Uterine smooth muscle cell (primary cell): ENCODE data around the gene ARSI. TPM values are rescaled to one million over a fixed set of nuclear protein-coding genes. Genes with fewer than 3 reads are reported as not detected.

ENCODE experiments used
- total RNA-seq: library from RNA; depleted of rRNA; stranded (reverse); fragments of >200 nt; gene quantifications from 2 replicates; pipeline ENCODE4 v1.2.3, GENCODE V29; 2014

The ARSI gene
- 18.1 and 34.3 TPM in 2 replicates for total RNA-seq

DNA sequence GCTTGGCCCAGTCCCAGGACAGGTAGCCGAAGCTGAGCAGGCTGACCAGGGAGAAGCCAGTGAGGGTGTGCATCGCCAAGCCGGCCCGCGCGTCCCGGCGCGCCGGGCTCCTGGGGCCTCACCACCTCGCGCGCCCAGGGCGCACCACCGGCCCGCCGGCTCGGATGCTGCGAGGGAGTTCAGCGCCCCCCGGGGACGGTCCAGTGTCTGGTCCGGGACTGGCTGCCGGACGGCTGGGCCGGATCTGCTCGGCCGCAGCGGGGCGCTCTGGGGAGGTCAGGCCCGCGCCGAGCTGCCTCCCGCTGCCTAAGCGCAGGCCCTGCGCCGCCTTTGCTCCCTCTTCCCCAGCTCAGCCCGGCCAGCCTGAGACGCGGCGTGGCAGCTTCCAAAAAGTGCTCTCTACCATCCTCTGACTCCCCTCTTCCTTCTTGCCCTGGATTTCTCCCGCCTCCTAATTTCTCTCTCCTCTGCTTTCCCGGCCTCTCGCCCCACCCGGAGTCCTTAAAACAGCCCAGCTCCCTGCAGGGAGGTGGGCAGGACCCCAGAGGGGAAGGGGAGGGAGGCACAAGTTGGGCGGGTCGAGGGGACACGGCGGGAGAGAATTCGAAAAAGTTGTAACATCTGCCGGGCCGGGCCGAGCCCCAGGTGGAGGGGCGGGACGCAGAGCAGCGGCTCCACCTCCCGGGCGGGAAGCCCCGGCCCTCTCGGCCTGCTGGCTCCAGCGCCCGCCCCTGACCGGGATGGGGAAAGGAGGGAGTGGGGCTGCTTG, at the start of gene ARSI:
ARSI (minus strand) TSS at position 605 of the 769 bp plus-strand sequence; CDS start at position 73, 532 bp downstream.

DNA sequence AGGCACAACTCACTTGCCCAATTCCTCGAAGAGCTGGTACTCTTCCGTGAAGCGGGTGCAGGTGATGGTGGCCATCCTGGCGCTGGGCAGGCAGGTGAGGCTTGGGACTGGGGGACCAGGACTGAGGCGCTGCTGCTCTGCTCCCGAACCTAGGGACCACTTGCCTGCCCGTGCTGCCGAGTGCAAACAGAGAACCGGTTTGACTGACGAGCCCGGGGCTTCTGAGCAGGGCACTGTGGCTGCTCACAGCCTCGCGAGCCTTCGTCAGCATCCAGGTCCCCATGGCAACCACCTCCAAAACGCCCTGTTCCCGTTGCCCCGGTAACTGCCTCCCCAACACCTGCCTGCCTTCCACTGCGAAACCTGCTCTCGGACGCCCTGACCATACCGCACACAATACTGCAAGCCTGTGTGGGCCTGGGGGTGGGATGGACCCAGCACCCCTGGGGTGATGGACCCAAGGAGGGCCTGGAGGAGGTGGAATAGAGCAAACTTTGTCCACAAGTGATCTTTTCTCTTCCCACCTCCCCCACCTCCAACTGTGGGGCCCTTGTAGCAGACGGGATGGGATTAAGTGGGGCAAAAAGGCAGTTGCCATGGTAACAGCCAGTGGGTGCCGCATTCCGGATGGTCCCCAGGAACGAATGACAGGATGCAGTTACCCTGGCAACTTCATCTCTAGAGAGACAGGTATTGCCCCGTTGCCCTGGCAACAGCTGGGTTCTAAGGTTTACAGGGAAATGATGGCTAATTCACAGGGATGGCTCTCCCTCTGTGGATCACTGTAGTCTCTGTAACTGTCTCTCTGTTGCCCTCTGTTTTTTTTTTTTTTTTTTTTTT, 12.9 kb downstream of the ARSI start, which contains the start of gene CAMK2A:
CAMK2A (minus strand) TSS at position 223 of the 840 bp plus-strand sequence; CDS start at position 75, 148 bp downstream.

Other genes starting within 250 kb of the ARSI start
- gene CSF1R, start 216.4 kb downstream of the ARSI start, total RNA-seq = under 0.01 and 0.25 TPM in 2 replicates
- gene PDGFRB, start 147.1 kb downstream of the ARSI start, total RNA-seq = 94.2 and 160 TPM in 2 replicates
- 0.12 TPM in 1 of 2 replicates, not detected in the other for gene CDX1, start 136.1 kb downstream of the ARSI start, total RNA-seq
- under 0.01 TPM in 1 of 2 replicates, not detected in the other for gene SLC6A7, start 112.8 kb downstream of the ARSI start, total RNA-seq
- 1.4 and 1.8 TPM in 2 replicates for gene CAMK2A, start 13.1 kb downstream of the ARSI start, total RNA-seq
- gene TCOF1, start 54.8 kb upstream of the ARSI start, total RNA-seq = 20.5 and 30.4 TPM in 2 replicates
- gene CD74, start 110.0 kb upstream of the ARSI start, total RNA-seq = 0.22 and 0.25 TPM in 2 replicates
- gene RPS14, start 146.8 kb upstream of the ARSI start, total RNA-seq = 3,197 and 3,806 TPM in 2 replicates
- 33.4 and 39.5 TPM in 2 replicates for gene NDST1, start 205.2 kb upstream of the ARSI start, total RNA-seq